Liver (tissue), 9 donors: ENCODE results near the gene EFCAB11. TPM values are rescaled to one million over a fixed set of nuclear protein-coding genes. Genes with fewer than 3 reads are reported as not detected.
A peak's percentile ranks its signal among the peaks of the same experiment; 100 is the strongest.

ENCODE experiments used
- DNase-seq: peaks from one replicate; pipeline ENCODE4 v3.0.0-alpha.2; 2017; ENCODE audit warnings: low spot score
- H3K27ac ChIP-seq, 2 donors: one replicate each; pipeline ENCODE4 v1.7.0; 2013; ENCODE audit warnings: inconsistent platforms in 2 of 2, low read length in 2 of 2, control low read depth in 1 of 2, low read depth in 1 of 2, mild to moderate bottlenecking in 1 of 2
- H3K27me3 ChIP-seq, 4 donors: one replicate each; pipeline versions ENCODE4 v1.6.1 to v1.7.0; 2013; ENCODE audit warnings: low read length in 3 of 4, inconsistent platforms in 1 of 4, mild to moderate bottlenecking in 1 of 4, moderate library complexity in 1 of 4; ENCODE audit not compliant: control insufficient read depth in 4 of 4, insufficient read depth in 4 of 4
- H3K36me3 ChIP-seq, 4 donors: one replicate each; pipeline versions ENCODE4 v1.6.1 to v1.7.0; 2013; ENCODE audit warnings: low read length in 3 of 4, mild to moderate bottlenecking in 3 of 4, low read depth in 1 of 4, moderate library complexity in 1 of 4; ENCODE audit not compliant: control insufficient read depth in 4 of 4, insufficient read depth in 3 of 4
- H3K4me1 ChIP-seq, 4 donors: one replicate each; pipeline versions ENCODE4 v1.6.1 to v1.7.0; 2013; ENCODE audit warnings: low read length in 3 of 4, mild to moderate bottlenecking in 3 of 4, moderate library complexity in 1 of 4; ENCODE audit not compliant: control insufficient read depth in 4 of 4, insufficient read depth in 4 of 4
- H3K4me3 ChIP-seq, 3 donors: one replicate each; pipeline versions ENCODE4 v1.6.1 to v1.7.0; 2013; ENCODE audit warnings: low read length in 3 of 3, control low read depth in 1 of 3, low read depth in 1 of 3, mild to moderate bottlenecking in 1 of 3
- H3K9ac ChIP-seq, 2 donors: one replicate each; pipeline ENCODE4 v1.7.0; 2013; ENCODE audit warnings: low read length in 2 of 2, mild to moderate bottlenecking in 2 of 2, moderate library complexity in 2 of 2, control low read depth in 1 of 2, low read depth in 1 of 2
- H3K9me3 ChIP-seq, 4 donors: one replicate each; pipeline versions ENCODE4 v1.6.1 to v1.7.0; 2013; ENCODE audit warnings: low read length in 3 of 4; ENCODE audit not compliant: control insufficient read depth in 4 of 4
- EGR1 ChIP-seq, 2 donors: IDR thresholded peaks; 2 replicates each; pipeline ENCODE4 v1.6.1; 2016 to 2018; ENCODE audit warnings: antibody characterized with exemption in 2 of 2, low read depth in 2 of 2
- FOXA1 ChIP-seq: IDR thresholded peaks from 2 replicates; pipeline ENCODE4 v1.6.1; 2016; ENCODE audit warnings: antibody characterized with exemption
- FOXA2 ChIP-seq: IDR thresholded peaks from 2 replicates; pipeline ENCODE4 v1.6.1; 2016; ENCODE audit warnings: antibody characterized with exemption
- GABPA ChIP-seq, 2 donors: IDR thresholded peaks in 1 of 2; conservative IDR thresholded peaks in 1 of 2; 2 replicates each; pipeline ENCODE4 v1.6.1; 2016; ENCODE audit warnings: antibody characterized with exemption in 2 of 2, mild to moderate bottlenecking in 1 of 2, moderate library complexity in 1 of 2
- HNF4A ChIP-seq, 2 donors: conservative IDR thresholded peaks; 2 replicates each; pipeline ENCODE4 v1.6.1; 2016; ENCODE audit warnings: antibody characterized with exemption in 2 of 2, mild to moderate bottlenecking in 2 of 2
- HNF4G ChIP-seq: IDR thresholded peaks from 2 replicates; pipeline ENCODE4 v1.6.1; 2016; ENCODE audit warnings: antibody characterized with exemption
- JUND ChIP-seq, 2 donors: IDR thresholded peaks; 2 replicates each; pipeline ENCODE4 v1.6.1; 2016; ENCODE audit warnings: antibody characterized with exemption in 2 of 2
- NR2F2 ChIP-seq: IDR thresholded peaks from 2 replicates; pipeline ENCODE4 v1.6.1; 2016; ENCODE audit warnings: antibody characterized with exemption
- RAD21 ChIP-seq, 2 donors: IDR thresholded peaks; 2 replicates each; pipeline ENCODE4 v1.6.1; 2016; ENCODE audit warnings: antibody characterized with exemption in 2 of 2, mild to moderate bottlenecking in 2 of 2
- RXRA ChIP-seq, 2 donors: IDR thresholded peaks; 2 replicates each; pipeline ENCODE4 v1.6.1; 2017 to 2018; ENCODE audit warnings: antibody characterized with exemption in 2 of 2, mild to moderate bottlenecking in 1 of 2
- SP1 ChIP-seq: IDR thresholded peaks from 2 replicates; pipeline ENCODE4 v1.6.1; 2018; ENCODE audit warnings: antibody characterized with exemption, mild to moderate bottlenecking
- TAF1 ChIP-seq: conservative IDR thresholded peaks from 2 replicates; pipeline ENCODE4 v1.6.1; 2016; ENCODE audit warnings: antibody characterized with exemption, mild to moderate bottlenecking
- YY1 ChIP-seq: IDR thresholded peaks from 2 replicates; pipeline ENCODE4 v1.6.1; 2016; ENCODE audit warnings: antibody characterized with exemption, mild to moderate bottlenecking
- WGBS: extraction: QIAGEN DNeasy Blood & Tissue Kit; methylation state at CpG from one replicate; pipeline ENCODE4 v1.1.7; 2013; 5-methylcytosine and 5-hydroxymethylcytosine counted together
- polyA plus RNA-seq, 2 donors: library from polyadenylated mRNA; stranded (reverse) in 1 of 2; unstranded in 1 of 2; fragments of 200-250 nt in 1 of 2; fragments of >200 nt in 1 of 2; fragmentation: Nextera tagmentation in 1 of 2; extraction: Ambion mirVana in 1 of 2; gene quantifications; one replicate each; pipeline versions ENCODE4 v1.2.1 to v1.2.3, GENCODE V29; 2013 to 2015
- total RNA-seq, 2 donors: library from RNA; depleted of rRNA; stranded (reverse); fragments of >200 nt; gene quantifications; one replicate each; pipeline ENCODE4 v1.2.3, GENCODE V29; 2014
- TF ChIP-seq, protein P1 (sequence below): IDR thresholded peaks from 2 replicates; pipeline ENCODE4 v1.6.1; 2016; ENCODE audit warnings: antibody characterized with exemption
- TF ChIP-seq, protein P2 (sequence below): IDR thresholded peaks from 2 replicates; pipeline ENCODE4 v1.6.1; 2016; ENCODE audit warnings: antibody characterized with exemption, mild to moderate bottlenecking
- TF ChIP-seq, protein P3 (sequence below): IDR thresholded peaks from 2 replicates; pipeline ENCODE4 v1.6.1; 2016; ENCODE audit warnings: antibody characterized with exemption
- TF ChIP-seq, protein P4 (sequence below): fragments of 150-350 bp; IDR thresholded peaks from 2 replicates; pipeline ENCODE4 v1.5.1; 2017; ENCODE audit warnings: improper control_type of control experiment, low read depth, low read length; ENCODE audit not compliant: missing input control
- TF ChIP-seq, protein P5 (sequence below): IDR thresholded peaks from 2 replicates; pipeline ENCODE4 v1.6.1; 2016; ENCODE audit warnings: antibody characterized with exemption
- donor health status: healthy.
- donor health status: healthy.
- donor health status: healthy.
- donor health status: healthy.
- donor health status: healthy.

The EFCAB11 gene
- total and polyA plus RNA-seq, 4 donors = 2.1 to 4.7 (median 3.4) TPM

DNA sequence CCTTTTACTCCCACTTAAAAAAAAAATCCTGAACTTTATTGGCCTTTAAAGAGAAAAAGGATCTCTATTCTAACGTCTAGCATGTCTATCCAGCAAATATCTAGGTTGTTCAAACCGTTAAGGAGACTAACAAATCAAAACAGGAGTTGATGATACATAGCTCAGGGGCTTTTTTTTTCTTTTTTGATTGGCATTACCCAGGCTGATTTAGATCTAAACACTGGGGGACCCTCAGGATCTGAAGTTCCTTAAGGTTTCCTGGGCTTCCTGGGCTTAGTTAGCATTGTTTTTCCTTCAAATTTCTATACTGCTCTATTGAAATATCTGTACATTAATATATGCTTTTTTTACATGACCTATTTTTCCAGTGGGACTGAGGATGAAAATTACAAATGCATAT, 42.3 kb downstream of the EFCAB11 start:
- Histone ChIP-seq H3K4me3 (no peak overlapping the region), H3K27ac (no peak overlapping the region), H3K36me3 (no peaks in the 10 kb centered on the region), H3K4me1 (peaks cover 0 to 22% (median 14%) of the 10 kb centered on the region in 4 donors), H3K9me3 (no peaks in the 10 kb centered on the region), H3K9ac (no peak overlapping the region), H3K27me3 (no peaks in the 10 kb centered on the region)
- 78% methylated on average over 2 of the region's 2 CpGs for WGBS
- TF ChIP-seq, protein P1, sequence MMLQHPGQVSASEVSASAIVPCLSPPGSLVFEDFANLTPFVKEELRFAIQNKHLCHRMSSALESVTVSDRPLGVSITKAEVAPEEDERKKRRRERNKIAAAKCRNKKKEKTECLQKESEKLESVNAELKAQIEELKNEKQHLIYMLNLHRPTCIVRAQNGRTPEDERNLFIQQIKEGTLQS = no peak
- TF ChIP-seq, protein P2, sequence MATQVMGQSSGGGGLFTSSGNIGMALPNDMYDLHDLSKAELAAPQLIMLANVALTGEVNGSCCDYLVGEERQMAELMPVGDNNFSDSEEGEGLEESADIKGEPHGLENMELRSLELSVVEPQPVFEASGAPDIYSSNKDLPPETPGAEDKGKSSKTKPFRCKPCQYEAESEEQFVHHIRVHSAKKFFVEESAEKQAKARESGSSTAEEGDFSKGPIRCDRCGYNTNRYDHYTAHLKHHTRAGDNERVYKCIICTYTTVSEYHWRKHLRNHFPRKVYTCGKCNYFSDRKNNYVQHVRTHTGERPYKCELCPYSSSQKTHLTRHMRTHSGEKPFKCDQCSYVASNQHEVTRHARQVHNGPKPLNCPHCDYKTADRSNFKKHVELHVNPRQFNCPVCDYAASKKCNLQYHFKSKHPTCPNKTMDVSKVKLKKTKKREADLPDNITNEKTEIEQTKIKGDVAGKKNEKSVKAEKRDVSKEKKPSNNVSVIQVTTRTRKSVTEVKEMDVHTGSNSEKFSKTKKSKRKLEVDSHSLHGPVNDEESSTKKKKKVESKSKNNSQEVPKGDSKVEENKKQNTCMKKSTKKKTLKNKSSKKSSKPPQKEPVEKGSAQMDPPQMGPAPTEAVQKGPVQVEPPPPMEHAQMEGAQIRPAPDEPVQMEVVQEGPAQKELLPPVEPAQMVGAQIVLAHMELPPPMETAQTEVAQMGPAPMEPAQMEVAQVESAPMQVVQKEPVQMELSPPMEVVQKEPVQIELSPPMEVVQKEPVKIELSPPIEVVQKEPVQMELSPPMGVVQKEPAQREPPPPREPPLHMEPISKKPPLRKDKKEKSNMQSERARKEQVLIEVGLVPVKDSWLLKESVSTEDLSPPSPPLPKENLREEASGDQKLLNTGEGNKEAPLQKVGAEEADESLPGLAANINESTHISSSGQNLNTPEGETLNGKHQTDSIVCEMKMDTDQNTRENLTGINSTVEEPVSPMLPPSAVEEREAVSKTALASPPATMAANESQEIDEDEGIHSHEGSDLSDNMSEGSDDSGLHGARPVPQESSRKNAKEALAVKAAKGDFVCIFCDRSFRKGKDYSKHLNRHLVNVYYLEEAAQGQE = no peak
- no peak for DNase-seq

DNA sequence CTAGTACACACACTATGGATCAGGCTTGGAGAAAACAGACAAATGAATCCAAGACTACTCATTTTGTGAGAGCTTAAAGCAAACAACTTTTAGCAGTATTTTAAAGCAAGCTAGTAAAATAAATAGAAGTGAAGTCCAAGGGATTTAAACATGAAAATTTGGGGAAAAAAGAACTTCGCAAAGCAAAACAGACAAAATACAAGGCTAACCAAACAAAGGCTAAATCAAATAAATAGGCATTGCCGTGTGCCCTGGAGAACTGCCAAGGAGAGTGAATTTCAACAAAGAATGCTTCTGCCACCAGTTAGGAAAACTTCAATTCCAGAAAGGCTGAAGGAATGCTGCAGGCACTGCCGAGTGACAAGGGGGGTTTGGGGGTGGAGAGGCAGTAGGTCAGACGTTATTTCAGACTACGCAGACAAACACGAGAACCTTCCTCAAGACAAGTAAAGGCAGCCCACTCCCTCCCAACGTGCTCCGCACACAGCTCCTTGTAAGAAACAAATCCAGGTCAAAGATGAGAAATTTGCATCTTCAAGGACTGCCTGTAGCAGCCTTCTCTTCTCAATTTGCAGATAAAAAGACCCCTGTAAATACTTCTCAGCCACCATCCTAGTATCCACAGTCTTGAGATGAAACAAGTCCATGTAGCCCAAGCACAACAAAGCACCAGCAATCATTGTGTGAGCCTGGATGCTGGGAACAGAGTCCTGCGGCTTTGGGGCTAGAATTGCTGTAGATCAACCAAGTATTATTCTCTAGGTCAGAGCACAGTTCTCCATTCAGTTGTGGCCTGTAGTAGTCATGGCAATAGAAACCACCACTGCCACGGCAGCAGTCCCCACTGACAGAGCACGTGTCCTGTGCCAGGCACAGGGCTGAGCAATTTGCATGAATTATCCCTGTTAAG, 43.3 kb downstream of the EFCAB11 start:
- TF ChIP-seq TAF1 = no peak
- peak in 1 of 2 donors; percentile 55 for TF ChIP-seq RXRA (IDR thresholded peaks at IDR 0.05)
- TF ChIP-seq, protein P3, sequence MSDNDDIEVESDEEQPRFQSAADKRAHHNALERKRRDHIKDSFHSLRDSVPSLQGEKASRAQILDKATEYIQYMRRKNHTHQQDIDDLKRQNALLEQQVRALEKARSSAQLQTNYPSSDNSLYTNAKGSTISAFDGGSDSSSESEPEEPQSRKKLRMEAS = peak; percentile 36
- TF ChIP-seq, protein P1 = no peak
- peak; percentile 93 for TF ChIP-seq SP1
- TF ChIP-seq, protein P2 = peak; percentile 38
- no peak for TF ChIP-seq HNF4G
- TF ChIP-seq EGR1 (IDR thresholded peaks at IDR 0.05; ENCODE audit: low read depth in 2 of 2) = no peak
- TF ChIP-seq JUND (IDR thresholded peaks at IDR 0.05) = peak in 1 of 2 donors; percentile 8
- peak; percentile 15 for TF ChIP-seq YY1
- TF ChIP-seq, protein P4, sequence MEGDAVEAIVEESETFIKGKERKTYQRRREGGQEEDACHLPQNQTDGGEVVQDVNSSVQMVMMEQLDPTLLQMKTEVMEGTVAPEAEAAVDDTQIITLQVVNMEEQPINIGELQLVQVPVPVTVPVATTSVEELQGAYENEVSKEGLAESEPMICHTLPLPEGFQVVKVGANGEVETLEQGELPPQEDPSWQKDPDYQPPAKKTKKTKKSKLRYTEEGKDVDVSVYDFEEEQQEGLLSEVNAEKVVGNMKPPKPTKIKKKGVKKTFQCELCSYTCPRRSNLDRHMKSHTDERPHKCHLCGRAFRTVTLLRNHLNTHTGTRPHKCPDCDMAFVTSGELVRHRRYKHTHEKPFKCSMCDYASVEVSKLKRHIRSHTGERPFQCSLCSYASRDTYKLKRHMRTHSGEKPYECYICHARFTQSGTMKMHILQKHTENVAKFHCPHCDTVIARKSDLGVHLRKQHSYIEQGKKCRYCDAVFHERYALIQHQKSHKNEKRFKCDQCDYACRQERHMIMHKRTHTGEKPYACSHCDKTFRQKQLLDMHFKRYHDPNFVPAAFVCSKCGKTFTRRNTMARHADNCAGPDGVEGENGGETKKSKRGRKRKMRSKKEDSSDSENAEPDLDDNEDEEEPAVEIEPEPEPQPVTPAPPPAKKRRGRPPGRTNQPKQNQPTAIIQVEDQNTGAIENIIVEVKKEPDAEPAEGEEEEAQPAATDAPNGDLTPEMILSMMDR = no peak
- no peak for TF ChIP-seq GABPA (IDR thresholded peaks at IDR 0.05 in 1 of 2, conservative IDR thresholded peaks at IDR 0.05 in 1 of 2)
- TF ChIP-seq RAD21 (IDR thresholded peaks at IDR 0.05) = no peak
- TF ChIP-seq, protein P5, sequence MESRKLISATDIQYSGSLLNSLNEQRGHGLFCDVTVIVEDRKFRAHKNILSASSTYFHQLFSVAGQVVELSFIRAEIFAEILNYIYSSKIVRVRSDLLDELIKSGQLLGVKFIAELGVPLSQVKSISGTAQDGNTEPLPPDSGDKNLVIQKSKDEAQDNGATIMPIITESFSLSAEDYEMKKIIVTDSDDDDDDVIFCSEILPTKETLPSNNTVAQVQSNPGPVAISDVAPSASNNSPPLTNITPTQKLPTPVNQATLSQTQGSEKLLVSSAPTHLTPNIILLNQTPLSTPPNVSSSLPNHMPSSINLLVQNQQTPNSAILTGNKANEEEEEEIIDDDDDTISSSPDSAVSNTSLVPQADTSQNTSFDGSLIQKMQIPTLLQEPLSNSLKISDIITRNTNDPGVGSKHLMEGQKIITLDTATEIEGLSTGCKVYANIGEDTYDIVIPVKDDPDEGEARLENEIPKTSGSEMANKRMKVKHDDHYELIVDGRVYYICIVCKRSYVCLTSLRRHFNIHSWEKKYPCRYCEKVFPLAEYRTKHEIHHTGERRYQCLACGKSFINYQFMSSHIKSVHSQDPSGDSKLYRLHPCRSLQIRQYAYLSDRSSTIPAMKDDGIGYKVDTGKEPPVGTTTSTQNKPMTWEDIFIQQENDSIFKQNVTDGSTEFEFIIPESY = peak; percentile 54
- peak; percentile 63 to 86 for TF ChIP-seq HNF4A (conservative IDR thresholded peaks at IDR 0.05)
- TF ChIP-seq FOXA1 = no peak
- TF ChIP-seq NR2F2 = no peak
- no peak for TF ChIP-seq FOXA2
- Histone ChIP-seq H3K9ac (peak overlapping the region in 1 of 2 donors; percentile 67), H3K27me3 (no peaks in the 10 kb centered on the region), H3K4me1 (peaks cover 0 to 22% (median 14%) of the 10 kb centered on the region in 4 donors), H3K36me3 (no peaks in the 10 kb centered on the region), H3K4me3 (peak overlapping the region in 1 of 3 donors; percentile 35), H3K9me3 (no peaks in the 10 kb centered on the region), H3K27ac (peak overlapping the region; percentile 49 to 74)
- WGBS = 36% methylated on average over 11 of the region's 11 CpGs
- no peak for DNase-seq
